Adrenal gland (tissue), 12 donors: ENCODE results near the gene GALNT18. TPM values are rescaled to one million over a fixed set of nuclear protein-coding genes. Genes with fewer than 3 reads are reported as not detected.

Experiments
- DNase-seq, 7 donors: peaks; one replicate each; pipeline ENCODE4 v3.0.0-alpha.2; 2019 to 2020
- H3K27ac ChIP-seq, 5 donors: fragments of 200-600 bp; sonication (generic) in 4 of 5; 1 replicate in 3 of 5; 2 replicates in 2 of 5; pipeline versions ENCODE4 v1.5.1 to v1.8.0; 2016 to 2020; ENCODE audit warnings: mild to moderate bottlenecking in 1 of 5
- H3K27me3 ChIP-seq: fragments of 200-600 bp; 2 replicates; pipeline ENCODE4 v1.8.0; 2021
- H3K36me3 ChIP-seq, 2 donors: fragments of 200-600 bp; replicated peaks in 1 of 2; 1 replicate in 1 of 2; 2 replicates in 1 of 2; pipeline versions ENCODE4 v1.5.1 to v1.8.0; 2018 to 2022
- H3K4me1 ChIP-seq, 2 donors: fragments of 200-600 bp; replicated peaks in 1 of 2; 1 replicate in 1 of 2; 2 replicates in 1 of 2; pipeline versions ENCODE4 v1.5.1 to v1.8.0; 2018 to 2021
- H3K4me3 ChIP-seq, 4 donors: fragments of 200-600 bp; sonication (generic) in 3 of 4; one replicate each; pipeline ENCODE4 v1.5.1; 2016 to 2018
- H3K9me3 ChIP-seq, 3 donors: fragments of 200-600 bp; sonication (generic) in 1 of 3; replicated peaks in 1 of 3; 1 replicate in 2 of 3; 2 replicates in 1 of 3; pipeline versions ENCODE4 v1.5.1 to v1.8.0; 2016 to 2021
- CTCF ChIP-seq, 6 experiments: fragments of 450-650 bp in 4 of 6; fragments of 200-600 bp in 2 of 6; sonication (generic) in 1 of 6; IDR thresholded peaks; 1 replicate in 5 of 6; 2 replicates in 1 of 6; pipeline versions ENCODE4 v1.5.1 to v1.8.0; 2016 to 2021; ENCODE audit warnings: antibody characterized with exemption in 6 of 6, mild to moderate bottlenecking in 2 of 6, moderate library complexity in 1 of 6
- POLR2A ChIP-seq, 2 donors: fragments of 450-650 bp; IDR thresholded peaks; one replicate each; pipeline ENCODE4 v1.6.1; 2017; ENCODE audit warnings: antibody characterized with exemption in 2 of 2, mild to moderate bottlenecking in 2 of 2, moderate library complexity in 1 of 2
- WGBS, 4 donors: extraction: QIAGEN DNeasy Blood & Tissue Kit in 2 of 4; methylation state at CpG; one replicate each; pipeline versions ENCODE4 v1.1.5 to v1.1.7; 2013 to 2017; 5-methylcytosine and 5-hydroxymethylcytosine counted together
- intact Hi-C, 2 donors: fragments of 100-400 bp; cut with DNase I; formaldehyde crosslinking; loops; one replicate each; pipeline versions ENCODE4 v1.14.1 to v1.15.0; 2022 to 2023
- polyA plus RNA-seq, 3 donors: library from polyadenylated mRNA; stranded (reverse); fragments of 200-250 nt in 2 of 3; fragments of 350-450 nt in 1 of 3; fragmentation: Illumina TruSeq in 1 of 3; extraction: RNeasy Lipid Tissue Mini Kit (QIAGEN cat#74804) in 1 of 3; gene quantifications; one replicate each; pipeline ENCODE4 v1.2.3, GENCODE V29; 2013 to 2014
- total RNA-seq, 9 donors: library from RNA; depleted of rRNA in 4 of 9; stranded (reverse); fragments of >200 nt in 4 of 9; fragments of 120-200 nt in 1 of 9; fragmentation: NEBNext Ultra II Directional in 1 of 9; extraction: Animal tissue kit (Norgen Biotek cat#: 25700) in 1 of 9; gene quantifications; one replicate each; pipeline versions ENCODE4 v1.1.0 to v1.2.4, GENCODE V29; 2013 to 2023
- donor health status: healthy with polysubstance abuse.
- donor health status: Bipolar disorder and iron deficiency.
- donor health status: DM: yes; HTN: yes; CAD: no.
- donor health status: DM: no; HTN: no; CAD: no.
- donor health status: DM: no; HTN: no; CAD: no.
- donor health status: DM: yes; HTN: yes; CAD: no.

The GALNT18 gene
- total and polyA plus RNA-seq, 12 donors = 1.4 to 15.1 (median 6.4) TPM

GRCh38 chr11:11659567-11660362 lies 38.0 kb upstream of the GALNT18 start:
- intact Hi-C loops = no loop called here
- no peaks in the 10 kb centered on the region for H3K9me3 ChIP-seq
- WGBS, 4 donors = 73 to 96% (median 89%) methylated on average over 3 of the region's 3 CpGs
- no peaks in the 10 kb centered on the region for H3K36me3 ChIP-seq
- no peak overlapping the region for H3K27ac ChIP-seq
- H3K4me3 ChIP-seq = no peak overlapping the region
- H3K4me1 ChIP-seq = no peaks in the 10 kb centered on the region
- DNase-seq = no peak
- TF ChIP-seq POLR2A (IDR thresholded peaks at IDR 0.05) (no peak), CTCF (IDR thresholded peaks at IDR 0.05) (peak in 1 of 6 experiments; percentile 17)
- H3K27me3 ChIP-seq = no peaks in the 10 kb centered on the region

DNA sequence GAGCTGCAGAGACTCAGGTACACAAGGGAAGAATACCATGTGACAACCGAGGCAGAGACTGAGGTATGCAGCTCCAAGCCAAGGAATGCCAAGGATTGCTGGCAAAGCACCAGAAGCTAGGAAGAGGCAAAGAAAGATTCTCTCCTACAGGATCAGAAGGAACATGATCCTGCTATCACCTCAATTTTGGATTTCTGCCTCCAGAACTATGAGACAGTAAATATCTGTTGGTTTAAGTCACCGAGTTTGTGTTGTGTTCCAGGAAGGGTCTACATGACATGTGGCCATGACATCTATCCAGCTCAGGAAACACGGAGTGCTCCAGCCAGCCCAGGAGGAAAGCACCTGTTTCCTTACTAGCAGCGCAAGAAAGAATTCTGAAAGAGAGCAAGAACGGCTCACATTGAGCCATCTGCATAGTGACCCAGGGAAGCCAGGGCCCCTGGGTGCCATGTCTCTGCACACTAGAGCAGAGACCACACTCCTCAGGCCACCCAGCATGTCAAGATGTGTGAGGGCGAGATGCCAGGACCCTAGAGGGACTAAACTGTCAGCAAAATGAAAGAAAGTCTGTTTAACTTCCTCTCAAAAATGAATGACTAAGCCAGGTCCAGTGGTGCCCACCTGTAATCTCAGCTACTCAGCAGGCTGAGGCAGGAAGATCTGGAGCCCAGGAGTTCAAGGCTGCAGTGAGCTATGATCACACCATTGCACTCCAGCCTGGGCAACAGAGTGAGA lies 35.6 kb upstream of the GALNT18 start:
- Histone ChIP-seq H3K27me3 (no peaks in the 10 kb centered on the region), H3K4me3 (no peak overlapping the region), H3K4me1 (no peaks in the 10 kb centered on the region), H3K9me3 (no peaks in the 10 kb centered on the region), H3K36me3 (no peaks in the 10 kb centered on the region), H3K27ac (no peak overlapping the region)
- TF ChIP-seq POLR2A (IDR thresholded peaks at IDR 0.05) = no peak
- no peak for TF ChIP-seq CTCF (IDR thresholded peaks at IDR 0.05)
- 56 to 68% (median 58%) methylated on average over 6 of the region's 6 CpGs for WGBS, 4 donors
- DNase-seq = no peak
- intact Hi-C loops = no loop called here

DNA sequence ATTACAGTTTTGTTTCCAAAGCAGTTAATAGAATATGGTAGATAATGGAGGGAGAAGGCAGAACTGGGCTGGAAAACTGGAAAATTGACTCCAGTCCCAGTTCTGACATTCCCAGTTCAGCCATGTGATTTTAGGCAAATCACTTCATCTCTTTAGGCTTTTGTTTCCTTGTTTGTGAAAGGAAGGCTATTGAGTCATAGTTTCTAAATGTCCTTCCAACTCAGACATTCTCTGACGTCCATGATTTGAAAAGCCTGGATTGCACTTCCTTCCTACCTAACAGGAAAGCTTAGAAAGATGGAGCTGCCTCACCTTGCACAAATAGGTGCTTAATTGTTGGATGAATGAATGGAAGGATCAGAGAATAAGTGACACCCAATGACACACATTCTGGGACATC lies 19.8 kb upstream of the GALNT18 start:
- 27 to 56% (median 40%) methylated on average over 1 of the region's 1 CpG for WGBS, 4 donors
- TF ChIP-seq CTCF (IDR thresholded peaks at IDR 0.05) = no peak
- no peak for TF ChIP-seq POLR2A (IDR thresholded peaks at IDR 0.05)
- Histone ChIP-seq H3K27me3 (no peaks in the 10 kb centered on the region), H3K36me3 (no peaks in the 10 kb centered on the region), H3K4me1 (no peaks in the 10 kb centered on the region), H3K27ac (no peak overlapping the region), H3K4me3 (no peak overlapping the region), H3K9me3 (no peaks in the 10 kb centered on the region)
- no peak for DNase-seq
- intact Hi-C loops = no loop called here

DNA sequence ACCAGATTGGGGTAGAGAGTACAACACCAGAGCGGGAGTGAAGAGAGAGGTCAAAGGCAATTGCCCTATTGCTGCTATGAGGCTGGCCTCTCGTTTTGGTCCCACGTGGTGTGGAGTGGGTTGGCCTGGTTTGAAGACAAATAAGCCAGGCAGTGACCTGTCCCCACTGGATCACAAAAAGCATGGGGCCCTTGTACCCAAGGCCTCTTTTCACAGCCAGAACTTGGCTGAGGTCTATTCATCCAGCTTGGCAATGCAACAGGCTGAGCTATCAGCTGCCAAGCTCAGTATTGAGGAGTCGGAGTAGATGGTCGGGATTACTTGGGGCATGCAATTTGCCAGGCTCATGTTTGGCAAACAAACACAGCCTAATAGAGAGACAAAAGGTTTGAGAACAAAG lies 19.2 kb upstream of the GALNT18 start:
- H3K27ac ChIP-seq = no peak overlapping the region

More for the DNA sequence above, 19.2 kb upstream of the GALNT18 start:
- no peak for DNase-seq
- no peak overlapping the region for H3K4me3 ChIP-seq
- H3K4me1 ChIP-seq = no peaks in the 10 kb centered on the region
- 77 to 85% (median 78%) methylated on average over 5 of the region's 5 CpGs for WGBS, 4 donors
- no peaks in the 10 kb centered on the region for H3K36me3 ChIP-seq
- H3K9me3 ChIP-seq = no peaks in the 10 kb centered on the region
- no peaks in the 10 kb centered on the region for H3K27me3 ChIP-seq
- no peak for TF ChIP-seq POLR2A (IDR thresholded peaks at IDR 0.05)
- TF ChIP-seq CTCF (IDR thresholded peaks at IDR 0.05) = no peak
- intact Hi-C loops = no loop called here
